ENCODE results near the gene PCGF2. TPM values are rescaled to one million over a fixed set of nuclear protein-coding genes. Genes with fewer than 3 reads are reported as not detected.

The PCGF2 gene
- total and polyA plus RNA-seq, 9 of the 15 experiments (the other 6 are each of a cell fraction or from before 2014, with no cell fraction given) = 1.3 to 33.4 (median 7.0) TPM

DNA sequence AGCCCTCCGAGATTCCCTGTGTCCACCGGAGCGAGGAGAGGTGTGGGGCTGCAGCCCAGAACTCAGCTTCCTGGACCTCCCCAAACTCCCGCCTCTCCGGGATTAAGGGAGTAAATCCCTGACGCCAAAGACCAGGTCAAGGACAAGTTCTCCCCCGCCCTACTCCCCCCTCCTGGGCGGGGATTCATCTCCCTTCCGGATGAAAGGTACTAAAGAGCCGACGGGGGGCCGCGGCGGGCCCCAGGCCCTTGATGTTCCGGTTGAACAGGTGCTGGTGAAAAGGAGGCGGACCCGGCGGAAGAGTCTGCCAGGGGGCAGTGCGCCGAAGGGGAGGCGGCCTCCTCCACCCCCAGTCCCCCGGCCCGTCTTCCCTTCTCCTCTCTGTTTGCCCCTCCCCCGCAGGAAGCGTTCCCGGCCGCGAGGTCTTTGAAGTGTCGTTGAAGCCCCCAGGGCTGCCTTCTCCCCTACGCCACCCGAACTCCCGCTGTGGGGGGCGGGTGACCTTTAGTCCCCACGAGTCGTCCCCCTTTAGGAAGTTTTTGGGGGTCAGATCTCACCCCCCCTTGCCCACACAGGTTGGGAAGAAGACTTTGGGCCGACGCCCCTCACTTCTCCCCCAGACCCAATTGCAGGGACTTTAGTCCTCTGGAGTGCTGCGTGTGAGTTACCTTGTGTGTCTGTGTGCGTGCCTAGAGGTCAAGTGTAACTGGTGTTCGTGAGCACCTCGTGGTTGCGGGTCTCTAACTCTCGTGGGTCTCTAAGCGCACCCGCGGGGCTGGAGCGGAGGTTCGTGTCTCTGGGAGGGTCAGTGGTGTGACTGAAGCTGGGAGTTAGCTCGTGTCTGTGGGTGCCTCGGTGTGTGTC is 44.2 kb downstream of the PCGF2 start (continued):
- TF ChIP-seq BCOR (IDR thresholded peaks at IDR 0.05) (peak; percentile 97), MYBL2 (IDR thresholded peaks at IDR 0.05; ENCODE audit: low read depth) (no peak), MYBL2 (CRISPR knock-in tag; IDR thresholded peaks at IDR 0.05; ENCODE audit: borderline replicate concordance) (no peak), SIX5 (IDR thresholded peaks at IDR 0.05; ENCODE audit: borderline replicate concordance in 1 of 2, insufficient read depth in 1 of 2, low read depth in 1 of 2, low read length in 2 of 2) (no peak), RBM25 (IDR thresholded peaks at IDR 0.05; ENCODE audit: low read depth, low read length, severe bottlenecking) (peak; percentile 71), U2AF2 (optimal IDR thresholded peaks at IDR 0.05; ENCODE audit: low read depth, low read length) (no peak), ZNF79 (CRISPR knock-in tag; IDR thresholded peaks at IDR 0.05; ENCODE audit: low read depth) (no peak), HMGN3 (IDR thresholded peaks at IDR 0.05; ENCODE audit: borderline replicate concordance, extremely low read depth, insufficient read length, low read depth, low read length) (peak; percentile 71), GABPA (tag; conservative IDR thresholded peaks at IDR 0.05; ENCODE audit: low read depth) (peak; percentile 80), GTF2E2 (tag; IDR thresholded peaks at IDR 0.05) (peak; percentile 55; the same call in 1 of the 2 replicates), HDAC6 (IDR thresholded peaks at IDR 0.05; ENCODE audit: low read depth, low read length) (no peak), ZNF431 (CRISPR knock-in tag; IDR thresholded peaks at IDR 0.05) (0 out of 2 replicates have a peak, but pooled peaks have one; percentile 16), NFRKB (IDR thresholded peaks at IDR 0.05; ENCODE audit: low read depth) (peak; percentile 84), NFYB (IDR thresholded peaks at IDR 0.05; ENCODE audit: extremely low read depth, insufficient read length) (no peak), CXXC5 (CRISPR knock-in tag; IDR thresholded peaks at IDR 0.05) (peak; percentile 74), ZNF780A (CRISPR knock-in tag; IDR thresholded peaks at IDR 0.05) (no peak), SMAD4 (CRISPR knock-in tag; conservative IDR thresholded peaks at IDR 0.05) (peak; percentile 59; the same call in 1 of the 2 replicates), TAF9B (IDR thresholded peaks at IDR 0.05; ENCODE audit: partially characterized antibody) (peak; percentile 39), ZBTB8A (IDR thresholded peaks at IDR 0.05; ENCODE audit: partially characterized antibody) (no peak), TAF1 (IDR thresholded peaks at IDR 0.05; ENCODE audit: control insufficient read depth, extremely low read depth, insufficient read depth, low read length, severe bottlenecking) (peak; percentile 52), TAF15 (IDR thresholded peaks at IDR 0.05; ENCODE audit: low read depth, low read length) (no peak), BDP1 (IDR thresholded peaks at IDR 0.05; ENCODE audit: insufficient read depth, insufficient read length) (no peak)
- TF ChIP-seq, protein P1, sequence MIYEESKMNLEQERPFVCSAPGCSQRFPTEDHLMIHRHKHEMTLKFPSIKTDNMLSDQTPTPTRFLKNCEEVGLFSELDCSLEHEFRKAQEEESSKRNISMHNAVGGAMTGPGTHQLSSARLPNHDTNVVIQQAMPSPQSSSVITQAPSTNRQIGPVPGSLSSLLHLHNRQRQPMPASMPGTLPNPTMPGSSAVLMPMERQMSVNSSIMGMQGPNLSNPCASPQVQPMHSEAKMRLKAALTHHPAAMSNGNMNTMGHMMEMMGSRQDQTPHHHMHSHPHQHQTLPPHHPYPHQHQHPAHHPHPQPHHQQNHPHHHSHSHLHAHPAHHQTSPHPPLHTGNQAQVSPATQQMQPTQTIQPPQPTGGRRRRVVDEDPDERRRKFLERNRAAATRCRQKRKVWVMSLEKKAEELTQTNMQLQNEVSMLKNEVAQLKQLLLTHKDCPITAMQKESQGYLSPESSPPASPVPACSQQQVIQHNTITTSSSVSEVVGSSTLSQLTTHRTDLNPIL (CRISPR knock-in tag; IDR thresholded peaks at IDR 0.05) = no peak
- TF ChIP-seq, protein P2, sequence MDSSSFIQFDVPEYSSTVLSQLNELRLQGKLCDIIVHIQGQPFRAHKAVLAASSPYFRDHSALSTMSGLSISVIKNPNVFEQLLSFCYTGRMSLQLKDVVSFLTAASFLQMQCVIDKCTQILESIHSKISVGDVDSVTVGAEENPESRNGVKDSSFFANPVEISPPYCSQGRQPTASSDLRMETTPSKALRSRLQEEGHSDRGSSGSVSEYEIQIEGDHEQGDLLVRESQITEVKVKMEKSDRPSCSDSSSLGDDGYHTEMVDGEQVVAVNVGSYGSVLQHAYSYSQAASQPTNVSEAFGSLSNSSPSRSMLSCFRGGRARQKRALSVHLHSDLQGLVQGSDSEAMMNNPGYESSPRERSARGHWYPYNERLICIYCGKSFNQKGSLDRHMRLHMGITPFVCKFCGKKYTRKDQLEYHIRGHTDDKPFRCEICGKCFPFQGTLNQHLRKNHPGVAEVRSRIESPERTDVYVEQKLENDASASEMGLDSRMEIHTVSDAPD (CRISPR knock-in tag; IDR thresholded peaks at IDR 0.05) = no peak
- TF ChIP-seq, protein P3, sequence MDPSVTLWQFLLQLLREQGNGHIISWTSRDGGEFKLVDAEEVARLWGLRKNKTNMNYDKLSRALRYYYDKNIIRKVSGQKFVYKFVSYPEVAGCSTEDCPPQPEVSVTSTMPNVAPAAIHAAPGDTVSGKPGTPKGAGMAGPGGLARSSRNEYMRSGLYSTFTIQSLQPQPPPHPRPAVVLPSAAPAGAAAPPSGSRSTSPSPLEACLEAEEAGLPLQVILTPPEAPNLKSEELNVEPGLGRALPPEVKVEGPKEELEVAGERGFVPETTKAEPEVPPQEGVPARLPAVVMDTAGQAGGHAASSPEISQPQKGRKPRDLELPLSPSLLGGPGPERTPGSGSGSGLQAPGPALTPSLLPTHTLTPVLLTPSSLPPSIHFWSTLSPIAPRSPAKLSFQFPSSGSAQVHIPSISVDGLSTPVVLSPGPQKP (CRISPR knock-in tag; IDR thresholded peaks at IDR 0.05) = no peak

Measured in K562 (cell line).